Tibial nerve (tissue), 3 donors: ENCODE data around the gene KLHL40.

ENCODE experiments used
- POLR2A ChIP-seq, 2 donors: fragments of 450-650 bp; IDR thresholded peaks; one replicate each; pipeline ENCODE4 v1.6.1; 2017; ENCODE audit warnings: antibody characterized with exemption in 2 of 2, mild to moderate bottlenecking in 2 of 2, moderate library complexity in 2 of 2
- TF ChIP-seq, protein P1 (sequence below), 5 experiments: fragments of 200-600 bp in 3 of 5; fragments of 450-650 bp in 2 of 5; sonication (generic) in 3 of 5; IDR thresholded peaks; one replicate each; pipeline ENCODE4 v1.5.1; 2016 to 2019; ENCODE audit warnings: antibody characterized with exemption in 5 of 5, mild to moderate bottlenecking in 3 of 5, moderate library complexity in 2 of 5

DNA sequence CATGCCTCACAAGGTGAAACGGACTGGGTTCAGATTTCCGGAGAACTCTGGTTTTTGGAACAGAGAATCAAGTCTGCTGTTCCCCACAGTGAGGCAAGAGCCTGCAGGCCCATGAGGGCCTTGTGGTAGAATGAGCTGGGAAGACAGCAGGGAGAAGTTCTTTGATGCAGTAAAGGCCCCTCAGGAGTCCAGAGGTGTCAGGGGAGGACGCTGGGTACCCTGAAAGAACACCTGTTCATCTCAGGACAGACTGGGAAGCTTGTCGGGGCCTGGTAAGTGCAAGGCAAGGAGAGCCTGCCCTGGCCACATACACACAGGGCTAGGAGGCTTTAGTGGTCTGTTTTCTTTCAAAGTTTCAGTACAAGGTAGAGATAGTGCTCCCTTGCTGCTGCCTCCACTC is 35.6 kb upstream of the KLHL40 start:
- TF ChIP-seq POLR2A (IDR thresholded peaks at IDR 0.05) = no peak
- TF ChIP-seq, protein P1, sequence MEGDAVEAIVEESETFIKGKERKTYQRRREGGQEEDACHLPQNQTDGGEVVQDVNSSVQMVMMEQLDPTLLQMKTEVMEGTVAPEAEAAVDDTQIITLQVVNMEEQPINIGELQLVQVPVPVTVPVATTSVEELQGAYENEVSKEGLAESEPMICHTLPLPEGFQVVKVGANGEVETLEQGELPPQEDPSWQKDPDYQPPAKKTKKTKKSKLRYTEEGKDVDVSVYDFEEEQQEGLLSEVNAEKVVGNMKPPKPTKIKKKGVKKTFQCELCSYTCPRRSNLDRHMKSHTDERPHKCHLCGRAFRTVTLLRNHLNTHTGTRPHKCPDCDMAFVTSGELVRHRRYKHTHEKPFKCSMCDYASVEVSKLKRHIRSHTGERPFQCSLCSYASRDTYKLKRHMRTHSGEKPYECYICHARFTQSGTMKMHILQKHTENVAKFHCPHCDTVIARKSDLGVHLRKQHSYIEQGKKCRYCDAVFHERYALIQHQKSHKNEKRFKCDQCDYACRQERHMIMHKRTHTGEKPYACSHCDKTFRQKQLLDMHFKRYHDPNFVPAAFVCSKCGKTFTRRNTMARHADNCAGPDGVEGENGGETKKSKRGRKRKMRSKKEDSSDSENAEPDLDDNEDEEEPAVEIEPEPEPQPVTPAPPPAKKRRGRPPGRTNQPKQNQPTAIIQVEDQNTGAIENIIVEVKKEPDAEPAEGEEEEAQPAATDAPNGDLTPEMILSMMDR (IDR thresholded peaks at IDR 0.05) = no peak
